SK-N-SH (cell line): ENCODE results near the gene VENTX. TPM values are rescaled to one million over a fixed set of nuclear protein-coding genes. Genes with fewer than 3 reads are reported as not detected.

Experiments
- CTCF ChIA-PET: fragments of 300-600, 350-600 bp; formaldehyde crosslinking; extraction: SDS; loops from one replicate; lab custom pipeline; 2021; lab: Yijun Ruan, JAX
- POLR2A ChIA-PET: fragments of 350-600 bp; sonication (Branson Sonifier 250); formaldehyde crosslinking; extraction: SDS; loops from one replicate; lab custom pipeline; 2020; ENCODE audit warnings: antibody characterized with exemption, inconsistent platforms; lab: Yijun Ruan, JAX
- DNase-seq: peaks from one replicate; pipeline ENCODE4 v3.0.0; 2012
- H2AFZ ChIP-seq: fragments of 200-600 bp; sonication (generic); 2 replicates; pipeline ENCODE4 v1.8.1; 2016; ENCODE audit warnings: antibody characterized with exemption, mild to moderate bottlenecking, low read depth
- H3F3A ChIP-seq: fragments of 200-600 bp; sonication (generic); replicated peaks from 2 replicates; pipeline ENCODE3; 2016; ENCODE audit warnings: antibody characterized with exemption, mild to moderate bottlenecking; ENCODE audit not compliant: insufficient read depth
- H3K27ac ChIP-seq, 2 experiments: fragments of 200-500 bp in 1 of 2; fragments of 200-600 bp in 1 of 2; sonication (Bioruptor generic) in 1 of 2; sonication (generic), shearing (Covaris generic) in 1 of 2; 2 replicates each; pipeline versions ENCODE4 v1.5.1 to v1.6.1; 2014 to 2016; ENCODE audit warnings: low read depth in 2 of 2, inconsistent platforms in 1 of 2, low read length in 1 of 2, mild to moderate bottlenecking in 1 of 2, mixed read lengths in 1 of 2
- H3K27me3 ChIP-seq: fragments of 200-600 bp; sonication (generic), shearing (Covaris generic); 2 replicates; pipeline ENCODE4 v1.6.1; 2016; ENCODE audit warnings: mixed run types; ENCODE audit not compliant: insufficient read depth
- H3K36me3 ChIP-seq, 2 experiments: fragments of 200-500 bp in 1 of 2; fragments of 200-600 bp in 1 of 2; sonication (Bioruptor generic) in 1 of 2; sonication (generic) in 1 of 2; replicated peaks in 1 of 2; 2 replicates each; pipeline versions ENCODE3 to v1.5.1; 2014 to 2016; ENCODE audit warnings: low read length in 1 of 2, mild to moderate bottlenecking in 1 of 2; ENCODE audit not compliant: insufficient read depth in 2 of 2, control insufficient read depth in 1 of 2
- H3K4me1 ChIP-seq, 2 experiments: fragments of 200-500 bp in 1 of 2; fragments of 200-600 bp in 1 of 2; sonication (Bioruptor generic) in 1 of 2; sonication (generic), shearing (Covaris generic) in 1 of 2; 2 replicates each; pipeline versions ENCODE4 v1.5.1 to v1.6.1; 2014 to 2016; ENCODE audit warnings: low read depth in 1 of 2, low read length in 1 of 2, mixed run types in 1 of 2; ENCODE audit not compliant: insufficient read depth in 2 of 2, control insufficient read depth in 1 of 2
- H3K4me2 ChIP-seq: fragments of 200-600 bp; sonication (generic), shearing (Covaris generic); 2 replicates; pipeline ENCODE4 v1.6.1; 2017; ENCODE audit warnings: mixed run types
- H3K4me3 ChIP-seq, 2 experiments: fragments of 200-500 bp in 1 of 2; fragments of 200-600 bp in 1 of 2; sonication (Bioruptor generic) in 1 of 2; sonication (generic), shearing (Covaris generic) in 1 of 2; 2 replicates each; pipeline versions ENCODE4 v1.5.1 to v1.8.1; 2014 to 2016; ENCODE audit warnings: low read depth in 2 of 2, inconsistent platforms in 1 of 2, low read length in 1 of 2, mild to moderate bottlenecking in 1 of 2, mixed read lengths in 1 of 2, moderate library complexity in 1 of 2
- H3K79me2 ChIP-seq: fragments of 200-600 bp; sonication (generic); 2 replicates; pipeline ENCODE4 v1.8.1; 2017; ENCODE audit warnings: mild to moderate bottlenecking; ENCODE audit not compliant: insufficient read depth
- H3K9ac ChIP-seq: fragments of 200-600 bp; sonication (generic); 2 replicates; pipeline ENCODE4 v1.6.1; 2017; ENCODE audit warnings: mixed run types
- H3K9me2 ChIP-seq: fragments of 200-600 bp; sonication (generic); 2 replicates; pipeline ENCODE4 v1.6.1; 2017; ENCODE audit warnings: mixed run types
- H3K9me3 ChIP-seq: fragments of 200-600 bp; sonication (generic); 2 replicates; pipeline ENCODE4 v1.6.1; 2017; ENCODE audit warnings: mixed run types, mild to moderate bottlenecking, moderate library complexity
- H4K20me1 ChIP-seq: fragments of 200-600 bp; sonication (generic); 2 replicates; pipeline ENCODE4 v1.6.1; 2017; ENCODE audit warnings: mild to moderate bottlenecking, mixed run types; ENCODE audit not compliant: insufficient read depth
- CTCF ChIP-seq: fragments of 200-600 bp; sonication (generic); IDR thresholded peaks from 2 replicates; pipeline ENCODE4 v1.6.1; 2017; ENCODE audit warnings: antibody characterized with exemption, mild to moderate bottlenecking, moderate library complexity
- ELF1 ChIP-seq: IDR thresholded peaks from 2 replicates; pipeline ENCODE4 v1.4.0; 2012
- EP300 ChIP-seq, 2 experiments: IDR thresholded peaks; 2 replicates each; pipeline versions ENCODE4 v1.4.0 to v1.6.1; 2012; ENCODE audit warnings: borderline replicate concordance in 1 of 2, low read depth in 1 of 2, low read length in 1 of 2
- EZH2phosphoT487 ChIP-seq: fragments of 200-600 bp; sonication (generic); IDR thresholded peaks from 2 replicates; pipeline ENCODE4 v1.6.1; 2017; ENCODE audit warnings: low read depth, mixed run types, mild to moderate bottlenecking, antibody characterized with exemption, moderate library complexity, borderline replicate concordance
- FOSL2 ChIP-seq: IDR thresholded peaks from 2 replicates; pipeline ENCODE4 v1.4.0; 2012; ENCODE audit warnings: low read depth, mild to moderate bottlenecking, moderate library complexity, borderline replicate concordance
- FOXM1 ChIP-seq: IDR thresholded peaks from 2 replicates; pipeline ENCODE4 v1.4.0; 2012; ENCODE audit warnings: low read depth, mild to moderate bottlenecking
- GATA2 ChIP-seq: sonication (generic); formaldehyde crosslinking; IDR thresholded peaks from 2 replicates; pipeline ENCODE4 v1.5.0; 2020; ENCODE audit warnings: mild to moderate bottlenecking, missing genetic modification reagents
- JUND ChIP-seq: IDR thresholded peaks from 2 replicates; pipeline ENCODE4 v1.4.0; 2012
- RAD21 ChIP-seq: IDR thresholded peaks from 2 replicates; pipeline ENCODE4 v1.6.1; 2012; ENCODE audit warnings: mild to moderate bottlenecking, low read length
- REST ChIP-seq: IDR thresholded peaks from 2 replicates; pipeline ENCODE4 v1.6.1; 2012; ENCODE audit warnings: mild to moderate bottlenecking, low read depth, low read length, moderate library complexity
- RXRA ChIP-seq: IDR thresholded peaks from 2 replicates; pipeline ENCODE4 v1.4.0; 2012; ENCODE audit warnings: low read depth, mild to moderate bottlenecking, borderline replicate concordance
- SIN3A ChIP-seq: IDR thresholded peaks from 2 replicates; pipeline ENCODE4 v1.6.1; 2012; ENCODE audit warnings: low read depth, mild to moderate bottlenecking, low read length, moderate library complexity, borderline replicate concordance
- SMC3 ChIP-seq: IDR thresholded peaks from 2 replicates; pipeline ENCODE4 v1.6.1; 2012; ENCODE audit warnings: low read depth, low read length, improper control_type of control experiment
- TAF1 ChIP-seq: IDR thresholded peaks from 2 replicates; pipeline ENCODE4 v1.6.1; 2012; ENCODE audit warnings: low read depth, mild to moderate bottlenecking, low read length, moderate library complexity, borderline replicate concordance
- WGBS: methylation state at CpG from one replicate; pipeline ENCODE4 v1.1.6; 2017; ENCODE audit warnings: low lambda C conversion rate; 5-methylcytosine and 5-hydroxymethylcytosine counted together
- polyA plus RNA-seq, 3 experiments: library from polyadenylated mRNA; depleted of rRNA; stranded (reverse); fragments of >200 nt; gene quantifications; 2 replicates each; pipeline ENCODE4 v1.2.3, GENCODE V29; 2012

The VENTX gene
- polyA plus RNA-seq, 1 of the 3 experiments (the other 2 are of a cell fraction) = not detected

- 71% methylated on average over 7 of the region's 23 CpGs for WGBS
- no peak overlapping the region for H3K4me3 ChIP-seq
- H3K27me3 ChIP-seq = 0 out of 2 replicates have a peak, but pooled peaks cover 5% of the 10 kb centered on the region
- H3K27ac ChIP-seq = no peak overlapping the region
- no peaks in the 10 kb centered on the region for H3K4me1 ChIP-seq
- no peaks in the 10 kb centered on the region for H3K36me3 ChIP-seq
- H3F3A ChIP-seq = no peaks in the 10 kb centered on the region
- no peak for DNase-seq
- ChIA-PET CTCF (no interaction called here), POLR2A (no interaction called here)
- H4K20me1 ChIP-seq = no peaks in the 10 kb centered on the region
- no peak overlapping the region for H3K9ac ChIP-seq
- no peaks in the 10 kb centered on the region for H3K79me2 ChIP-seq
- TF ChIP-seq CTCF (no peak), TAF1 (no peak), ELF1 (no peak), JUND (no peak), EP300 (IDR thresholded peaks at IDR 0.05; ENCODE audit: borderline replicate concordance in 1 of 2, low read depth in 1 of 2, low read length in 1 of 2) (no peak), EZH2phosphoT487 (no peak), FOSL2 (no peak), SIN3A (no peak), RAD21 (no peak), SMC3 (no peak), REST (no peak), RXRA (no peak), GATA2 (CRISPR knock-in tag) (no peak), FOXM1 (no peak)
- H3K4me2 ChIP-seq = no peak overlapping the region
- no peaks in the 10 kb centered on the region for H3K9me3 ChIP-seq
- H3K9me2 ChIP-seq = no peaks in the 10 kb centered on the region
- H2AFZ ChIP-seq = no peak overlapping the region
Observed at GRCh38 chr10:133205146-133205545, 32.5 kb upstream of the VENTX start.
